Choroid plexus epithelial cell (primary cell): ENCODE data around the gene TDRD12.
A peak's percentile ranks its signal among the peaks of the same experiment; 100 is the strongest.
"Not testable (repeated sequence)": the region's sequence is repeated elsewhere in the genome, so short reads cannot be mapped to it uniquely, and the experiment has no call there.

Source experiments
- DNase-seq: peaks from one replicate; pipeline ENCODE4 v3.0.0-alpha.2; 2010; ENCODE audit warnings: low read depth
- H3K4me3 ChIP-seq: 2 replicates; pipeline ENCODE4 v1.5.1; 2011; ENCODE audit warnings: low read depth, mild to moderate bottlenecking, control low read depth, low read length, moderate library complexity
- TF ChIP-seq, protein P1 (sequence below): conservative IDR thresholded peaks from 2 replicates; pipeline ENCODE4 v1.5.1; 2011; ENCODE audit warnings: low read depth, mild to moderate bottlenecking, control low read depth, inconsistent platforms, low read length, moderate library complexity

Gene TDRD12

DNA sequence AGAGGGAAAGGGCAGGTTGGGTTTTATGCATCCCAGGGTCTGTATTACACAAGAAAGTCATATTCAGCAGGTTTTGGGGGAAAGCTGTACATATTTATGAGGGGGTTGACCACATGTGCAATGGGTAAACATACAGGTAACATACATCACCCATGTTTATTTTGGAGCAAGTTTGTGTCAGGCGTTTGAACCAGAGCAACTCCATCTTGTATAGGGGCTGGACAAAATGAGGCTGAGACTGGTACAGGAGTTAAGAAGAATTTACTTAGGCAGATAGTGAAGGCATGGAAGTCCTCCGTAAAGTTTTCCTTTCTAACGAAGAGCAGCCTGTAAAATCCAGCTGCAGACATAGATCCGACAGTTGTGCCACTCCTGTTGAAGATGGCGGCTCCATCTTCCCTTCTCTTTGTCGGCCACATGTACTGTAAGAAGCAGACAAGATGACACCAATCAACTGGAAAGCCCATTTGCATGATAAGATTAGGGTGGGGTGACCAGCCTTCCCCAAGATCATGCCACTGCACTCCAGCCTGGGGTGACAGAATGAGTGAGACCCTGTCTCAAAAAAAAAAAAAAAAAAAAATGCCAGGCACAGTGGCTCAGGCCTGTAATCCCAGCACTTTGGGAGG is 32.6 kb upstream of the TDRD12 start:
- no peak overlapping the region for H3K4me3 ChIP-seq
- TF ChIP-seq, protein P1, sequence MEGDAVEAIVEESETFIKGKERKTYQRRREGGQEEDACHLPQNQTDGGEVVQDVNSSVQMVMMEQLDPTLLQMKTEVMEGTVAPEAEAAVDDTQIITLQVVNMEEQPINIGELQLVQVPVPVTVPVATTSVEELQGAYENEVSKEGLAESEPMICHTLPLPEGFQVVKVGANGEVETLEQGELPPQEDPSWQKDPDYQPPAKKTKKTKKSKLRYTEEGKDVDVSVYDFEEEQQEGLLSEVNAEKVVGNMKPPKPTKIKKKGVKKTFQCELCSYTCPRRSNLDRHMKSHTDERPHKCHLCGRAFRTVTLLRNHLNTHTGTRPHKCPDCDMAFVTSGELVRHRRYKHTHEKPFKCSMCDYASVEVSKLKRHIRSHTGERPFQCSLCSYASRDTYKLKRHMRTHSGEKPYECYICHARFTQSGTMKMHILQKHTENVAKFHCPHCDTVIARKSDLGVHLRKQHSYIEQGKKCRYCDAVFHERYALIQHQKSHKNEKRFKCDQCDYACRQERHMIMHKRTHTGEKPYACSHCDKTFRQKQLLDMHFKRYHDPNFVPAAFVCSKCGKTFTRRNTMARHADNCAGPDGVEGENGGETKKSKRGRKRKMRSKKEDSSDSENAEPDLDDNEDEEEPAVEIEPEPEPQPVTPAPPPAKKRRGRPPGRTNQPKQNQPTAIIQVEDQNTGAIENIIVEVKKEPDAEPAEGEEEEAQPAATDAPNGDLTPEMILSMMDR: no peak
- no peak for DNase-seq

GRCh38 chr19:32687681-32688080 is 31.9 kb upstream of the TDRD12 start:
- TF ChIP-seq, protein P1: no peak
- H3K4me3 ChIP-seq: no peak overlapping the region
- DNase-seq: no peak

DNA sequence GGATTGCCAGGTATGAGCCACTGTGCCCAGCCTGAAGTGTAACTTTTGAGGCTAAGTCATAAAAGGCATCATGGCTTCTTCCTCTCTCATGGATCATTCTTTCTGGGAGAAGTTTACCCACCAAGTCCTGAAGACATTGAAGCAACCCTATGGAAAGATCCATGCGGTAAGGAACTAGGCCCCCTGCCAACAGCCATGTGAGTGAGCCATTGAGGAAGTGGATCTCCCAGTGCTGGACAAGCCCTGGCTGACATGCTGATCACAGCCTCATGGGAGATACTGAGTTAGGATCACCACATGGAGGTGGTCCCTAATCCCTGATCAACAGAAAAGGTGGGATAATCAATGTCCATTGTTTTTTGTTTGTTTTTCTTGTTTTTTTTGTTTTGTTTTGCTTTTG is 31.3 kb upstream of the TDRD12 start:
- TF ChIP-seq, protein P1: no peak
- no peak overlapping the region for H3K4me3 ChIP-seq
- DNase-seq: no peak

DNA sequence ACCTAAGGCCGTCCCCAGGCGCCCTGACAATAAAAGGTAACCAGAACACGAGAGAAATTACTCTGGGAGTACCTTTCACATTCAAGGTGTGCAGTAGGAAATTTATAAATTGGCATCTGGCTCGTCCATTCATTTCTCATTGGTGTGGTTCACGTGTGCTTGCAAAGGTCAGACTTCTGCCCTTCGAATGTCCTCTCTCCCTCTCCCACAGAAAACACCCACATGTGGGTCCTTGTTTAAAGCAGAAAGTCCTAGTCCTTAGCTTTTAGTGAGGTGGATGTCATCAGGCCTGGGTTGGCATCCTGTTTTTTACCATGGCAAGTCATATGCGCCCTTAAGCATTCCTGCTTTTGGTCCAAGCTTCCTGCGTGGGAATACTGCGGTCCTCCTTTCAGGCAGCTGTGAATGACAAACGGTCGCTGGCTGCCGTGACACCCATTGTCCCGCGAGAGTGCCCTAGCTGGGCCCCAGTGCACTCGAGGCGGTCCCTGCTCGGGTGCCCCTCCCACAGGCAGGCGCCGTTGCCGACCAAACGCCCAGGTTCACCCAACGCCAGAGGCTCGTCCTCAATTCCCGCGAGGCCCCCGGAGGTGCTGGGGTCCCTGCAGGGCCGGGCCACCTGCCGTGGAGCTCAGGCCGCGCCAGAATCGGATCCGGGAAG is 28.1 kb upstream of the TDRD12 start, which contains the start of gene NUDT19:
NUDT19 (plus strand) TSS at position 531 of the 661 bp plus-strand sequence. CDS start 140 bp downstream, outside the sequence.
- peak within 1 kb of the TSS; percentile 71 for H3K4me3 ChIP-seq
- peak; percentile 77 for DNase-seq
- TF ChIP-seq, protein P1: no peak

DNA sequence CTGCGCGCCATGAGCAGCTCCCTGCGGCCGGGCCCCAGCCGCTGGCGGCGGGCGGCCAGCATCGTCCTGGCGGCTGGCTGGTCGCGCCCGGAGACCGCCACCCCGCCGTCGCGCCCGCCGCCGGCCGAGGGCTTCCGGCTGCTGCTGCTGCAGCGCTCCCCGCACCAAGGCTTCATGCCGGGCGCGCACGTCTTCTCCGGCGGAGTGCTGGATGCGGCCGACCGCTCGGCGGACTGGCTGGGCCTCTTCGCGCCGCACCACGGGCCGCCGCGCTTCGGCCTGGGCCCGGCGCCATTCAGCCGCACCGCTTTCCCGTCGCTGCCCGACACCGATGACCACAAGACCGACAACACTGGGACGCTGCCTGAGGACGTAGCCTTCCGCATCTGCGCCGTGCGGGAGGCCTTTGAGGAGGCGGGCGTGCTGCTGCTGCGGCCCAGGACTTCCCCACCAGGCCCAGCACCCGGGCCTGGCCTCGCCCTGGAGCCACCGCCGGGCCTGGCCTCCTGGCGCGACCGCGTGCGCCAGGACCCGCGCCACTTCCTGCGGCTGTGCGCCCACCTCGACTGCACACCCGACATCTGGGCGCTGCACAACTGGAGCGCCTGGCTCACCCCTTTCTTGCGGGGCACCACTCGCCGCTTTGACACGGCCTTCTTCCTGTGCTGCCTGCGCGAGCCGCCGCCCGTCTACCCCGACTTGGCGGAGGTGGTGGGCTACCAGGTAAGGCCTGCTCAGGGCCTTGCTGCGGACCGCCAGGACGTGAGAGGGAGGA is 27.4 kb upstream of the TDRD12 start:
- H3K4me3 ChIP-seq: peak overlapping the region; percentile 71
- peak; percentile 82 for DNase-seq
- TF ChIP-seq, protein P1: no peak

- TF ChIP-seq, protein P1: no peak
- no peak for DNase-seq
- peak overlapping the region; percentile 71 for H3K4me3 ChIP-seq
Measured at GRCh38 chr19:32692727-32693061, 26.9 kb upstream of the TDRD12 start.

DNA sequence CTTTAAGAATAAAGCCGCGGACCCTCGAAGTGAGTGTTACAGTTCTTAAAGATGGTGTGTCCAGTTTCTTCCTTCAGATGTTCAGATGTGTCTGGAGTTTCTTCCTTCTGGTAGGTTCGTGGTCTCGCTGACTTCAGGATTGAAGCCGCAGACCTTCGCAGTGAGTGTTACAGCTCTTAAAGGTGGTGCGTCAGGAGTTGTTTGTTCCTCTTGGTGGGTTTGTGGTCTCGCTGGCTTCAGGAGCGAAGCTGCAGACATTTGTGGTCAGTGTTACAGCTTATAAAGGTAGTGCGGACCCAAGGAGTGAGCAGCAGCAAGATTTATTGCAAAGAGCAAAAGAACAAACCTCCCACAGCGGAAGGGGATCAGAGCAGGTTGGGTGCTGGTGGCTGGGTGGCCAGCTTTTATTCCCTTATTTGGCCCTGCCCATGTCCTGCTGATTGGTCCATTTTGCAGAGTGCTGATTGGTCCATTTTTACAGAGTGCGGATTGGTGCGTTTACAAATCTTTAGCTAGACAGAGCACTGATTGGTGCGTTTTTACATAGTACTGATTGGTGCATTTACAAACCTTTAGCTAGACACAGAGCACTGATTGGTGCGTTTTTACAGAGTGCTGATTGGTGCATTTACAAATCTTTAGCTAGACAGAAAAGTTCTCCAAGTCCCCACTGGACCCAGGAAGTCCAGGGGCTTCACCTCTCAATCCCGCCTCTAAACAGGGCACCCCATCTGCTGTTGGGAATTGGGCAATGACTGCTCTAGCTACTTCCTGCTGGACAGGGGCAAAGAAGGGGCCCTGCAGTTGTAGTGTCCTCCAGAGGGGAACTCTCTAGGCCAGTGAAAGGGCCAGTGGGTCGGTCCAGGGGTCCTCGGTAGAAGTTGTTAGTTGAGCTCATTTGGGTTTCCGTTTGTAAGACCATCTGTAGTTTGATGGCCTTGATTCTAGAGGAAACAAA is 26.1 kb upstream of the TDRD12 start:
- not testable (repeated sequence) for DNase-seq

GRCh38 chr19:32694316-32694715 is 25.3 kb upstream of the TDRD12 start:
- not testable (repeated sequence) for H3K4me3 ChIP-seq, DNase-seq

More for the DNA sequence above, 26.1 kb upstream of the TDRD12 start:
- H3K4me3 ChIP-seq: peak overlapping the region; percentile 71

DNA sequence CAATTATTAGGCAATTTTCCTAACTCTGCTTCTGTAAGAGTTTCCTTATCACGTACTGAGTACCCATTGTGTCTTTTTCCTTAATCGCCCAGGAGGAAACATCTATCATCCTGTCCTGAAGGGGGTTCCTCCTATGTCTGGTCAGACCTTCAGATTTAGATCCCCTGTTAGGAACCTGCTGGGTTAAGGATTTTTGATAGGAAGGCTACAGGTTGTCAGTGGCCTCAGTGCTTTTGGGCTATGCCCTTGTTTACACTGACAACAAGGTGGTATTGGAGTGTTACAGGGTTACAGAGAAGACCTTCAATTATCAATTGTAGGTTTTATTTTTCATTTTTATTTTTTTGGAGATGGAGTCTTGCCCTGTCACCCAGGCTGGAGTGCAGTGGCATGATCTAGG is 24.7 kb upstream of the TDRD12 start:
- not testable (repeated sequence) for DNase-seq, H3K4me3 ChIP-seq

- not testable (repeated sequence) for DNase-seq, H3K4me3 ChIP-seq
Measured at GRCh38 chr19:32695506-32695905, 24.1 kb upstream of the TDRD12 start.
